Caco-2 (cell line): Measurements from ENCODE around the gene RHOV. TPM values are rescaled to one million over a fixed set of nuclear protein-coding genes. Genes with fewer than 3 reads are reported as not detected.

Experiments used
- BruUV-seq: library from RNA; stranded (reverse); fragments of 400-500 nt; replicated peaks from 2 replicates; lab custom pipeline; 2021; lab: Mats Ljungman, UMichigan
- CTCF ChIA-PET: fragments of 300-600 bp; sonication (Branson Sonifier 250); formaldehyde crosslinking; loops from one replicate; lab custom pipeline; 2022; ENCODE audit warnings: antibody characterized with exemption; lab: Charles Lee
- POLR2A ChIA-PET: fragments of 300-600 bp; sonication (Branson Sonifier 250); formaldehyde crosslinking; loops from one replicate; lab custom pipeline; 2022; ENCODE audit warnings: antibody characterized with exemption; lab: Charles Lee
- DNase-seq, 2 experiments: peaks; one replicate each; pipeline versions ENCODE4 v3.0.0 to v3.0.0-alpha.2; 2020 to 2022
- H3K27me3 ChIP-seq: replicated peaks from 2 replicates; pipeline ENCODE4 v1.6.0; 2011; ENCODE audit warnings: low read length; ENCODE audit not compliant: control insufficient read depth, insufficient read depth
- H3K36me3 ChIP-seq: 2 replicates; pipeline ENCODE4 v1.5.1; 2011; ENCODE audit warnings: low read length; ENCODE audit not compliant: control insufficient read depth, insufficient read depth
- H3K4me1 ChIP-seq: fragments of 250-450 bp; sonication (Bioruptor Pico); 2 replicates; pipeline ENCODE4 v1.5.1; 2020; ENCODE audit warnings: mild to moderate bottlenecking
- H3K4me3 ChIP-seq: 2 replicates; pipeline ENCODE4 v1.5.1; 2011; ENCODE audit warnings: low read depth, mild to moderate bottlenecking, control low read depth, low read length
- H3K9me3 ChIP-seq: fragments of 250-450 bp; sonication (Bioruptor Pico); 2 replicates; pipeline ENCODE4 v1.5.1; 2020; ENCODE audit warnings: mild to moderate bottlenecking, moderate library complexity
- H3K27ac Mint-ChIP-seq: one replicate; pipeline ENCODE4 v1.8.0; 2022; ENCODE audit warnings: mixed read lengths; ENCODE audit not compliant: unreplicated experiment
- H3K27me3 Mint-ChIP-seq: one replicate; pipeline ENCODE4 v1.8.0; 2022; ENCODE audit warnings: mixed read lengths; ENCODE audit not compliant: insufficient read depth, unreplicated experiment
- H3K36me3 Mint-ChIP-seq: one replicate; pipeline ENCODE4 v1.8.0; 2022; ENCODE audit warnings: mild to moderate bottlenecking, mixed read lengths; ENCODE audit not compliant: insufficient read depth, unreplicated experiment
- H3K4me1 Mint-ChIP-seq: one replicate; pipeline ENCODE4 v1.8.0; 2022; ENCODE audit warnings: low read depth, mixed read lengths; ENCODE audit not compliant: unreplicated experiment
- H3K4me3 Mint-ChIP-seq: one replicate; pipeline ENCODE4 v1.8.0; 2022; ENCODE audit warnings: mild to moderate bottlenecking, moderate library complexity, mixed read lengths; ENCODE audit not compliant: unreplicated experiment
- H3K9me3 Mint-ChIP-seq: one replicate; pipeline ENCODE4 v1.8.0; 2022; ENCODE audit warnings: mixed read lengths; ENCODE audit not compliant: unreplicated experiment
- CTCF ChIP-seq, 2 experiments: fragments of 200-600 bp in 1 of 2; IDR thresholded peaks; 1 replicate in 1 of 2; 2 replicates in 1 of 2; pipeline versions ENCODE4 v1.5.1 to v1.8.0; 2011 to 2022; ENCODE audit warnings: antibody characterized with exemption in 1 of 2, control low read depth in 1 of 2, inconsistent platforms in 1 of 2, low read depth in 1 of 2, low read length in 1 of 2, mild to moderate bottlenecking in 1 of 2, moderate library complexity in 1 of 2; ENCODE audit not compliant: insufficient read depth in 1 of 2, severe bottlenecking in 1 of 2, unreplicated experiment in 1 of 2
- intact Hi-C: fragments of 100-400 bp; cut with micrococcal nuclease; formaldehyde crosslinking; loops from one replicate; pipeline ENCODE4 v1.10.0; 2022; ENCODE audit not compliant: unreplicated experiment
- total RNA-seq: library from RNA; stranded (reverse); gene quantifications from 2 replicates; pipeline ENCODE4 v1.2.3, GENCODE V29; 2022

RHOV gene
- total RNA-seq, 1 experiment from 2014 or later = 4.4 TPM

GRCh38 chr15:40841741-40842140, 32.3 kb downstream of the RHOV start:
- Mint-ChIP-seq H3K9me3 (no peaks in the 10 kb centered on the region), H3K27me3 (no peaks in the 10 kb centered on the region), H3K36me3 (peaks cover 7% of the 10 kb centered on the region), H3K27ac (no peak overlapping the region), H3K4me3 (no peak overlapping the region), H3K4me1 (no peaks in the 10 kb centered on the region)
- POLR2A ChIA-PET = no interaction called here
- CTCF ChIA-PET = no interaction called here
- Histone ChIP-seq H3K9me3 (no peaks in the 10 kb centered on the region), H3K36me3 (peaks cover 4% of the 10 kb centered on the region), H3K4me3 (no peak overlapping the region), H3K27me3 (no peaks in the 10 kb centered on the region), H3K4me1 (peaks cover 16% of the 10 kb centered on the region)
- no peak for TF ChIP-seq CTCF (IDR thresholded peaks at IDR 0.05; ENCODE audit: insufficient read depth in 1 of 2, low read depth in 1 of 2, low read length in 1 of 2, severe bottlenecking in 1 of 2, unreplicated experiment in 1 of 2)
- no TSS peak for BruUV-seq
- DNase-seq = no peak
- intact Hi-C loops = no loop called here

GRCh38 chr15:40838756-40839155, 35.3 kb downstream of the RHOV start:
- Histone ChIP-seq H3K27me3 (no peaks in the 10 kb centered on the region), H3K9me3 (no peaks in the 10 kb centered on the region), H3K4me3 (no peak overlapping the region), H3K36me3 (no peaks in the 10 kb centered on the region), H3K4me1 (peaks cover 6% of the 10 kb centered on the region; the same call in 1 of the 2 replicates)
- no TSS peak for BruUV-seq
- H3K9me3 Mint-ChIP-seq = no peaks in the 10 kb centered on the region
- intact Hi-C loops = no loop called here
- no peak for DNase-seq
- H3K36me3 Mint-ChIP-seq = no peaks in the 10 kb centered on the region
- H3K4me1 Mint-ChIP-seq = no peaks in the 10 kb centered on the region
- no peak for TF ChIP-seq CTCF (IDR thresholded peaks at IDR 0.05; ENCODE audit: insufficient read depth in 1 of 2, low read depth in 1 of 2, low read length in 1 of 2, severe bottlenecking in 1 of 2, unreplicated experiment in 1 of 2)
- H3K27ac Mint-ChIP-seq = no peak overlapping the region
- no peaks in the 10 kb centered on the region for H3K27me3 Mint-ChIP-seq
- no peak overlapping the region for H3K4me3 Mint-ChIP-seq
- ChIA-PET POLR2A (no interaction called here), CTCF (no interaction called here)

- no peak for TF ChIP-seq CTCF (IDR thresholded peaks at IDR 0.05; ENCODE audit: insufficient read depth in 1 of 2, low read depth in 1 of 2, low read length in 1 of 2, severe bottlenecking in 1 of 2, unreplicated experiment in 1 of 2)
- Mint-ChIP-seq H3K9me3 (no peaks in the 10 kb centered on the region), H3K27ac (no peak overlapping the region), H3K36me3 (peaks cover 8% of the 10 kb centered on the region), H3K27me3 (no peaks in the 10 kb centered on the region), H3K4me1 (no peaks in the 10 kb centered on the region), H3K4me3 (no peak overlapping the region)
- Histone ChIP-seq H3K4me1 (peaks cover 5% of the 10 kb centered on the region; the same call in 1 of the 2 replicates), H3K4me3 (no peak overlapping the region), H3K9me3 (no peaks in the 10 kb centered on the region), H3K27me3 (no peaks in the 10 kb centered on the region), H3K36me3 (no peaks in the 10 kb centered on the region)
- CTCF ChIA-PET = interaction anchor here (0.6 kb wide), 1 partner anchor 126 kb away, joined by 5 read pairs; no protein-coding TSS in a partner anchor
- DNase-seq = no peak
- no TSS peak for BruUV-seq
- POLR2A ChIA-PET = no interaction called here
- intact Hi-C loops = no loop called here
These were observed 38.0 kb downstream of the RHOV start for GRCh38 chr15:40836020-40836419.
